ENCODE measurements around the gene FBXO10. TPM values are rescaled to one million over a fixed set of nuclear protein-coding genes. Genes with fewer than 3 reads are reported as not detected.

Gene FBXO10
- total and polyA plus RNA-seq, 2 of the 4 experiments (the other 2 are of a cell fraction): 6.6 to 6.7 TPM

DNA sequence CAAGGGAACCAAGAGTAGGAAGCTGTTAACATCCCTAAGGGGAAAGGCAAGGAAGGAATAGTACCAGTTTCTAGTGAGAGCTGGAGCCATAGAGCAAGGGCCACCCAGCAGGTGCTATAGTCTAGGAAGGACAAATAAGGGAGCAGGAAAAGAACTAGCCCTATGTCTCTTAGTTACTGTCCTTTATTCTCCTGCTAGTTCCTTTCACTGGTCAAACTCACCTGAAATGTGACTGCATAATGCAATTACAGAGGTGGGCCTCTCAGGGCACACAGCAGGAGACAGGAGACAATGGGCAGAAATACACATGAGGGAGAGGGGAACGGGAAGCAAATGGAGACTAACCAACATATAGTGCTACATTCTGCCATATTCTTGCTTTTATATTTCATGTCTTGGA lies 47.9 kb upstream of the FBXO10 start:
- Histone ChIP-seq H3K79me1 (ENCODE audit: low read depth in 1 of 2, low read length in 2 of 2) (no peaks in the 10 kb centered on the region), H3K9me3 (ENCODE audit: control insufficient read depth, insufficient read depth, low read length) (no peaks in the 10 kb centered on the region), H2BK20ac (ENCODE audit: low read depth, low read length) (no peak overlapping the region), H2AK9ac (replicated peaks; ENCODE audit: low read depth, low read length, poor library complexity) (no peak overlapping the region), H3K23ac (ENCODE audit: low read depth, low read length) (no peak overlapping the region), H2AK5ac (ENCODE audit: low read depth, low read length) (no peak overlapping the region), H3K27ac (ENCODE audit: insufficient read depth, low read length) (no peak overlapping the region), H3K4me1 (ENCODE audit: control insufficient read depth, insufficient read depth, low read length) (peaks cover 2% of the 10 kb centered on the region), H3K4me2 (ENCODE audit: low read depth, low read length) (no peak overlapping the region), H3K56ac (ENCODE audit: extremely low read depth, insufficient read depth, low read length) (no peak overlapping the region), H3K14ac (replicated peaks; ENCODE audit: low read depth, low read length) (no peak overlapping the region), H3K9ac (ENCODE audit: low read depth, low read length) (no peak overlapping the region), H3K18ac (ENCODE audit: low read depth, low read length) (no peak overlapping the region), H2BK15ac (ENCODE audit: low read depth, low read length) (no peak overlapping the region), H4K5ac (ENCODE audit: low read depth, low read length) (no peak overlapping the region), H3K4me3 (ENCODE audit: insufficient read depth, low read depth, low read length) (no peak overlapping the region), H4K20me1 (ENCODE audit: insufficient read depth, low read length) (no peaks in the 10 kb centered on the region), H3K27me3 (ENCODE audit: control insufficient read depth, insufficient read depth, low read length) (peaks cover 7% of the 10 kb centered on the region), H4K8ac (ENCODE audit: low read depth in 2 of 2, low read length in 2 of 2) (no peak overlapping the region), H2AFZ (replicated peaks; ENCODE audit: low read length, poor library complexity) (no peak overlapping the region), H3K4ac (ENCODE audit: low read depth, low read length) (no peak overlapping the region), H4K91ac (ENCODE audit: insufficient read depth, low read depth, low read length) (no peak overlapping the region), H2BK120ac (ENCODE audit: low read depth, low read length) (no peak overlapping the region), H3K9me1 (ENCODE audit: insufficient read depth, low read length) (no peaks in the 10 kb centered on the region), H3K36me3 (ENCODE audit: control insufficient read depth, insufficient read depth, low read length) (no peaks in the 10 kb centered on the region), H2BK5ac (ENCODE audit: low read depth, low read length, poor library complexity, severe bottlenecking) (no peak overlapping the region)
- intact Hi-C loops (cut with micrococcal nuclease) (no loop called here), in situ Hi-C loops (cut with MboI; ENCODE audit: low sequenced_read_pairs) (no loop called here), dilution Hi-C loops (cut with HindIII; ENCODE audit: low sequenced_read_pairs, unreplicated experiment) (no loop called here)
- CTCF ChIA-PET: no interaction called here
- no peak for ATAC-seq (ENCODE audit: low read depth)
- TF ChIP-seq MAZ (IDR thresholded peaks at IDR 0.05; ENCODE audit: borderline replicate concordance, low read depth, low read length) (no peak), CEBPB (IDR thresholded peaks at IDR 0.05; ENCODE audit: low read depth, low read length) (no peak), CHD1 (IDR thresholded peaks at IDR 0.05; ENCODE audit: low read depth, low read length) (no peak), BHLHE40 (IDR thresholded peaks at IDR 0.05; ENCODE audit: low read depth, low read length) (no peak), RFX5 (IDR thresholded peaks at IDR 0.05; ENCODE audit: low read depth, low read length) (no peak), FOS (IDR thresholded peaks at IDR 0.05; ENCODE audit: low read depth, low read length) (no peak), NFE2L2 (IDR thresholded peaks at IDR 0.05; ENCODE audit: low read depth, low read length) (no peak), MAFK (IDR thresholded peaks at IDR 0.05; ENCODE audit: low read depth, low read length) (no peak), MXI1 (IDR thresholded peaks at IDR 0.05; ENCODE audit: borderline replicate concordance, low read depth, low read length) (no peak), POLR2A (IDR thresholded peaks at IDR 0.05; ENCODE audit: low read depth, low read length) (no peak), RCOR1 (IDR thresholded peaks at IDR 0.05; ENCODE audit: insufficient replicate concordance, low read length) (no peak), RAD21 (IDR thresholded peaks at IDR 0.05; ENCODE audit: low read length) (no peak), SMC3 (IDR thresholded peaks at IDR 0.05; ENCODE audit: low read depth, low read length) (no peak)
- TF ChIP-seq, protein P1, sequence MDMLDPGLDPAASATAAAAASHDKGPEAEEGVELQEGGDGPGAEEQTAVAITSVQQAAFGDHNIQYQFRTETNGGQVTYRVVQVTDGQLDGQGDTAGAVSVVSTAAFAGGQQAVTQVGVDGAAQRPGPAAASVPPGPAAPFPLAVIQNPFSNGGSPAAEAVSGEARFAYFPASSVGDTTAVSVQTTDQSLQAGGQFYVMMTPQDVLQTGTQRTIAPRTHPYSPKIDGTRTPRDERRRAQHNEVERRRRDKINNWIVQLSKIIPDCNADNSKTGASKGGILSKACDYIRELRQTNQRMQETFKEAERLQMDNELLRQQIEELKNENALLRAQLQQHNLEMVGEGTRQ (IDR thresholded peaks at IDR 0.05; ENCODE audit: low read depth, low read length): no peak
- TF ChIP-seq, protein P2, sequence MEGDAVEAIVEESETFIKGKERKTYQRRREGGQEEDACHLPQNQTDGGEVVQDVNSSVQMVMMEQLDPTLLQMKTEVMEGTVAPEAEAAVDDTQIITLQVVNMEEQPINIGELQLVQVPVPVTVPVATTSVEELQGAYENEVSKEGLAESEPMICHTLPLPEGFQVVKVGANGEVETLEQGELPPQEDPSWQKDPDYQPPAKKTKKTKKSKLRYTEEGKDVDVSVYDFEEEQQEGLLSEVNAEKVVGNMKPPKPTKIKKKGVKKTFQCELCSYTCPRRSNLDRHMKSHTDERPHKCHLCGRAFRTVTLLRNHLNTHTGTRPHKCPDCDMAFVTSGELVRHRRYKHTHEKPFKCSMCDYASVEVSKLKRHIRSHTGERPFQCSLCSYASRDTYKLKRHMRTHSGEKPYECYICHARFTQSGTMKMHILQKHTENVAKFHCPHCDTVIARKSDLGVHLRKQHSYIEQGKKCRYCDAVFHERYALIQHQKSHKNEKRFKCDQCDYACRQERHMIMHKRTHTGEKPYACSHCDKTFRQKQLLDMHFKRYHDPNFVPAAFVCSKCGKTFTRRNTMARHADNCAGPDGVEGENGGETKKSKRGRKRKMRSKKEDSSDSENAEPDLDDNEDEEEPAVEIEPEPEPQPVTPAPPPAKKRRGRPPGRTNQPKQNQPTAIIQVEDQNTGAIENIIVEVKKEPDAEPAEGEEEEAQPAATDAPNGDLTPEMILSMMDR (conservative IDR thresholded peaks at IDR 0.05; ENCODE audit: low read depth, low read length): no peak
- TF ChIP-seq, protein P3, sequence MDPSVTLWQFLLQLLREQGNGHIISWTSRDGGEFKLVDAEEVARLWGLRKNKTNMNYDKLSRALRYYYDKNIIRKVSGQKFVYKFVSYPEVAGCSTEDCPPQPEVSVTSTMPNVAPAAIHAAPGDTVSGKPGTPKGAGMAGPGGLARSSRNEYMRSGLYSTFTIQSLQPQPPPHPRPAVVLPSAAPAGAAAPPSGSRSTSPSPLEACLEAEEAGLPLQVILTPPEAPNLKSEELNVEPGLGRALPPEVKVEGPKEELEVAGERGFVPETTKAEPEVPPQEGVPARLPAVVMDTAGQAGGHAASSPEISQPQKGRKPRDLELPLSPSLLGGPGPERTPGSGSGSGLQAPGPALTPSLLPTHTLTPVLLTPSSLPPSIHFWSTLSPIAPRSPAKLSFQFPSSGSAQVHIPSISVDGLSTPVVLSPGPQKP (IDR thresholded peaks at IDR 0.05; ENCODE audit: borderline replicate concordance, low read depth, low read length): no peak
- no TSS peak for BruUV-seq (replicated peaks)
- POLR2A ChIA-PET (ENCODE audit: unreplicated experiment): no interaction called here
- WGBS, 2 experiments (ENCODE audit: extremely low coverage in 2 of 2, insufficient read length in 1 of 2): no CpG with 5 or more reads among the region's 1 CpG
- no peak for DNase-seq

All from IMR-90 (cell line).